Activated B cell treated with CpG ODN at 0.5 μM for 24 hours (primary cell): ENCODE data around the gene HDHD3. TPM values are rescaled to one million over a fixed set of nuclear protein-coding genes. Genes with fewer than 3 reads are reported as not detected.
A peak's percentile ranks its signal among the peaks of the same experiment; 100 is the strongest.
"Not testable (repeated sequence)": the region's sequence is repeated elsewhere in the genome, so short reads cannot be mapped to it uniquely, and the experiment has no call there.

ENCODE experiments used
- ATAC-seq: fragments of 200-7000 bp; cut with Tn5 transposase; one replicate; pipeline ENCODE4 v1.10.0; 2021; ENCODE audit warnings: low read depth, mild to moderate bottlenecking, moderate library complexity
- CTCF ChIA-PET: fragments of 350-600 bp; sonication (Branson Sonifier 250); formaldehyde crosslinking; loops from one replicate; lab custom pipeline; 2021; ENCODE audit warnings: antibody characterized with exemption; lab: Charles Lee
- POLR2A ChIA-PET: fragments of 350-600 bp; sonication (Branson Sonifier 250); formaldehyde crosslinking; loops from one replicate; lab custom pipeline; 2021; ENCODE audit warnings: antibody characterized with exemption; lab: Charles Lee
- DNase-seq: peaks from one replicate; pipeline ENCODE4 v3.0.0; 2022
- H3K27ac Mint-ChIP-seq: one replicate; pipeline ENCODE4 v1.8.0; 2020; ENCODE audit warnings: mixed read lengths
- H3K27me3 Mint-ChIP-seq: one replicate; pipeline ENCODE4 v1.8.0; 2021; ENCODE audit warnings: mixed read lengths
- H3K36me3 Mint-ChIP-seq: one replicate; pipeline ENCODE4 v1.8.0; 2021; ENCODE audit warnings: low read depth, mixed read lengths
- H3K4me1 Mint-ChIP-seq: one replicate; pipeline ENCODE4 v1.8.0; 2021; ENCODE audit warnings: mixed read lengths
- H3K4me3 Mint-ChIP-seq: one replicate; pipeline ENCODE4 v1.8.0; 2020; ENCODE audit warnings: mild to moderate bottlenecking, mixed read lengths
- H3K9me3 Mint-ChIP-seq: one replicate; pipeline ENCODE4 v1.8.0; 2020; ENCODE audit warnings: mixed read lengths
- CTCF ChIP-seq: fragments of 200-600 bp; IDR thresholded peaks from one replicate; pipeline ENCODE4 v1.8.0; 2022; ENCODE audit warnings: antibody characterized with exemption, mild to moderate bottlenecking
- intact Hi-C: fragments of 100-400 bp; cut with micrococcal nuclease; formaldehyde crosslinking; loops from one replicate; pipeline ENCODE4 v1.15.1; 2024
- total RNA-seq: library from RNA; stranded (reverse); gene quantifications from 2 replicates; pipeline ENCODE4 v1.2.3, GENCODE V29; 2022

HDHD3 gene
- total RNA-seq, 1 donor from 2014 or later, result 23.9 TPM

DNA sequence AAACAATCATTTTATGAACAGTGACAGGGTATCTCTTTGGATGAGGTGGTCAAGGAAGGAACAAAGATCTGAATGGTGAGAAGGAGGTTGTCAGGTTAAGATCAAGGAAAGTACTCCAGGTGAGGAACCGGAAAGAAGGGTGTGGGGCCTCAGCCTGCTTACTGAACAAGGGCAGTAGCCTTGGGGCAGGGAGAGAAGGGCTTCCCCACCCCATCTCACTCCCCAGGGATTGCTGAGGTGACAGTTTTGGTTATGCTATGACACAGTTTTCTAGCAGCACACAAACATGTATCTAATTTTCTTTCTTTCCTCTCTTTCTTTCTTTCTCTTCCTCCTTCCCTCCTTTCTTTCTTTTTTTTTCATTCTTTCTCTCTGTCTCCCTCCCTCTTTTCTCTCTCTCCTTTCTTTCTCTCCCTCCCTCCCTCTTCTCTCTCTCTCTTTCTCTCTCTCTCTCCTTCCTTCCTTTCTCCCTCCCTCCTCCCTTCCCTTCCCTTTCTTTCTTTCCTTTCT, 4.1 kb upstream of the HDHD3 start:
- ATAC-seq, result peak; percentile 35
- peak overlapping the region; percentile 59 for H3K27ac Mint-ChIP-seq
- no peak for TF ChIP-seq CTCF
- DNase-seq, result no peak
- no peaks in the 10 kb centered on the region for H3K27me3 Mint-ChIP-seq
- H3K36me3 Mint-ChIP-seq, result peaks cover 2% of the 10 kb centered on the region
- intact Hi-C loops, result loop anchor here (1.0 kb wide), 1 partner anchor 20 kb away; the partner anchor contains the start of gene ALAD
- H3K4me1 Mint-ChIP-seq, result peaks cover 19% of the 10 kb centered on the region
- H3K9me3 Mint-ChIP-seq, result no peaks in the 10 kb centered on the region
- H3K4me3 Mint-ChIP-seq, result peak overlapping the region; percentile 3
- ChIA-PET POLR2A (no interaction called here), CTCF (no interaction called here)

GRCh38 chr9:113379829-113380210, 3.0 kb upstream of the HDHD3 start:
- ATAC-seq, DNase-seq, H3K4me3 Mint-ChIP-seq, CTCF ChIA-PET, H3K9me3 Mint-ChIP-seq, H3K27ac Mint-ChIP-seq, intact Hi-C loops, H3K36me3 Mint-ChIP-seq, H3K27me3 Mint-ChIP-seq: not testable (repeated sequence)
- H3K4me1 Mint-ChIP-seq, result peaks cover 29% of the 10 kb centered on the region
- POLR2A ChIA-PET, result interaction anchor here (0.9 kb wide), 1 partner anchor 21 kb away, joined by 3 read pairs; the partner anchor contains the start of gene ALAD

DNA sequence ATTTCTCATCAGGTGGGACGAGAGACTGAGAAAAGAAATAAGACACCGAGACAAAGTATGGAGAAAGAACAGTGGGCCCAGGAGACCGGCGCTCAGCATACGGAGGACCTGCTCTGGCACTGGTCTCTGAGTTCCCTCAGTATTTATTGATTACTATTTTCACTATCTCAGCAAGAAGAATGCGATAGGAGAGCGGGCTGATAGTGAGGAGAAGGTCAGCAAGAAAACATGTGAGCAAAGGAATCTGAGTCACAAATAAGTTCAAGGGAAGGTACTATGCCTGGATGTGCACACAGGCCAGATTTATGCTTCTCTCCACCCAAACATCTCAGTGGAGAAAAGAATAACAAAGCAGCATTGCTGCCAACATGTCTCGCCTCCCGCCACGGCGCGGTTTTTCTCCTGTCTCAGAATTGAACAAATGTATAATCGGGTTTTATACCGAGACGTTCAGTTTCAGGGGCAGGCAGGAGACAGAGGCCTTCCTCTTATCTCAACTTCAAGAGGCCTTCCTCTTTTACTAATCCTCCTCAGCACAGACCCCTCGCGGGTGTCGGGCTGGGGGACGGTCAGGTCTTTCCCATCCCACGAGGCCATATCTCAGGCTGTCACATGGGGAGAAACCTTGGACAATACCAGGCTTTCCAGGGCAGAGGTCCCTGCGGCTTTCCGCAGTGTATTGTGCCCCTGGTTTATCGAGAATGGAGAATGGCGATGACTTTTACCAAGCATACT, 2.5 kb upstream of the HDHD3 start:
- intact Hi-C loops, H3K4me3 Mint-ChIP-seq, H3K9me3 Mint-ChIP-seq, DNase-seq, H3K36me3 Mint-ChIP-seq, H3K27me3 Mint-ChIP-seq, CTCF ChIA-PET, ATAC-seq: not testable (repeated sequence)
- Mint-ChIP-seq H3K27ac (peak overlapping the region; percentile 20), H3K4me1 (peaks cover 32% of the 10 kb centered on the region)
- POLR2A ChIA-PET, result interaction anchor here (0.9 kb wide), 1 partner anchor 22 kb away, joined by 3 read pairs; the partner anchor contains the start of gene ALAD

- CTCF ChIA-PET, result no interaction called here
- H3K4me3 Mint-ChIP-seq, result peak overlapping the region; percentile 92
- no peak for DNase-seq
- peak overlapping the region; percentile 46 for H3K27ac Mint-ChIP-seq
- H3K36me3 Mint-ChIP-seq, result peaks cover 28% of the 10 kb centered on the region
- POLR2A ChIA-PET, result interaction anchor here (0.6 to 2.2 kb wide), 15 partner anchors 9 to 1513 kb away, joined by 3 to 23 read pairs (median 8); partner anchors contain the start of genes ALAD, BSPRY, C9orf43 and CDC26
- H3K4me1 Mint-ChIP-seq, result peaks cover 22% of the 10 kb centered on the region
- no peaks in the 10 kb centered on the region for H3K9me3 Mint-ChIP-seq
- intact Hi-C loops, result loop anchor here (1.0 kb wide), 3 partner anchors 35 to 154 kb away; partner anchors contain the start of genes C9orf43, FKBP15, POLE3 and SLC31A1
- no peaks in the 10 kb centered on the region for H3K27me3 Mint-ChIP-seq
- ATAC-seq, result no peak
- TF ChIP-seq CTCF, result no peak
These were observed 1.4 kb downstream of the HDHD3 start for GRCh38 chr9:113375057-113376023.

DNA sequence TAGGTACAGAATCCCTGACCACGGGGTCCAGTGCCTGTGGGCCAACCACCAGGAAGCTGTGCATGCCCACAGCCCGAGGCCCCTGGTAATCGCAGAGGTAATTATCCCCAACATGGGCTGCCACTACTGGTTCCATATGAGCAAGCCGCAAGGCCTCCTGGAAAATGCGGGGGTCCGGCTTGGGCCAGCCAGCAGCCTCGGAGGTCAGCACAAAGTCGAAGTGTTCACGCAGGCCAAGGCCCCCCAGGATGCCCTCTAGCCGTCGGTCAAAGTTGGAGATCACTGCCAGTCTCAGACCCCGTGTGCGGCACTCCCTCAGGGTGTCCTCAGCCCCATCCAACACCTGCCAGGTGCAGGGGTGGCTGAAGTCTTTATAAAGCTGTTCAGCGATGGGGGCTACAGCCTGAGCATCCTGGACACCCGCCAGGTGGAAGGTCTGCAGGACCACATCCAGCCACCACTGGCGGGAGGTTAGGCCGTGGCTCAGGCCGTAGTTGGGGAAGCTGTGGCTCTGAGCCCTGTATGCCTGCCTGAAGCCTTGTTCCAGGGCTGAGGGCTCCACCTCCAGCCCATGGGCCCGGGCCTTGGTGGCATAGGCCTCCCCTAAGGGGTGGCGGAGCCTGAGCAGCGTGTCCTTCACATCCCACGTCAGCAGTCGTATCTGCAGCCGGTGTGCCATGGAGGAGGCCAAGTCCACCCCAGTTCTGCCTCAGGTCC, 3.0 kb downstream of the HDHD3 start:
- H3K27me3 Mint-ChIP-seq, result no peaks in the 10 kb centered on the region
- POLR2A ChIA-PET, result interaction anchor here (1.2 kb wide), 1 partner anchor 37 kb away, joined by 3 read pairs; the partner anchor contains the start of genes C9orf43 and POLE3
- no peak for DNase-seq
- CTCF ChIA-PET, result no interaction called here
- ATAC-seq, result no peak
- no peak overlapping the region for H3K4me3 Mint-ChIP-seq
- H3K36me3 Mint-ChIP-seq, result peaks cover 28% of the 10 kb centered on the region
- no peaks in the 10 kb centered on the region for H3K9me3 Mint-ChIP-seq
- no peak overlapping the region for H3K27ac Mint-ChIP-seq
- peaks cover 18% of the 10 kb centered on the region for H3K4me1 Mint-ChIP-seq
- intact Hi-C loops, result no loop called here
- no peak for TF ChIP-seq CTCF
